DMS53 treated with DMSO at 0.1 percent for 48 hours (cell line): Measurements from ENCODE around the gene CYP2B6.
"Not testable (repeated sequence)": the region's sequence is repeated elsewhere in the genome, so short reads cannot be mapped to it uniquely, and the experiment has no call there.

ENCODE experiments used
- DNase-seq: peaks from one replicate; lab custom pipeline; 2025; ENCODE audit not compliant: unreplicated experiment; lab: John Stamatoyannopoulos, UW

The CYP2B6 gene

GRCh38 chr19:40990972-40991381 lies at the start of gene CYP2B6:
TSS of gene CYP2B6 (plus strand) at chr19:40991282. CDS start at chr19:40991306, 24 bp downstream.
- no peak for DNase-seq

GRCh38 chr19:40941481-40942219 lies 49.4 kb upstream of the CYP2B6 start:
- DNase-seq = no peak

- DNase-seq = no peak
These were observed 45.4 kb upstream of the CYP2B6 start for GRCh38 chr19:40945645-40946044.

- DNase-seq = no peak
These were observed 44.0 kb upstream of the CYP2B6 start for GRCh38 chr19:40947114-40947513.

GRCh38 chr19:40947573-40947972 lies 43.5 kb upstream of the CYP2B6 start:
- no peak for DNase-seq

- DNase-seq = no peak
These were observed 42.3 kb upstream of the CYP2B6 start for GRCh38 chr19:40948580-40949299.

- no peak for DNase-seq
These were observed 36.5 kb upstream of the CYP2B6 start for GRCh38 chr19:40954573-40954972.

GRCh38 chr19:40959338-40959737 lies 31.7 kb upstream of the CYP2B6 start:
- DNase-seq = no peak

GRCh38 chr19:40960062-40960685 lies 30.9 kb upstream of the CYP2B6 start:
- no peak for DNase-seq

GRCh38 chr19:40960780-40961179 lies 30.3 kb upstream of the CYP2B6 start:
- DNase-seq = no peak

- DNase-seq = no peak
These were observed 28.6 kb upstream of the CYP2B6 start for GRCh38 chr19:40962460-40962961.

- not testable (repeated sequence) for DNase-seq
These were observed 26.7 kb upstream of the CYP2B6 start for GRCh38 chr19:40964361-40964760.

GRCh38 chr19:40965351-40965750 lies 25.7 kb upstream of the CYP2B6 start:
- not testable (repeated sequence) for DNase-seq

- DNase-seq = not testable (repeated sequence)
These were observed 24.5 kb upstream of the CYP2B6 start for GRCh38 chr19:40966591-40966990.

- not testable (repeated sequence) for DNase-seq
These were observed 23.0 kb upstream of the CYP2B6 start for GRCh38 chr19:40968065-40968464.

GRCh38 chr19:40969721-40970120 lies 21.4 kb upstream of the CYP2B6 start:
- not testable (repeated sequence) for DNase-seq

GRCh38 chr19:40970396-40971345 lies 20.4 kb upstream of the CYP2B6 start:
- DNase-seq = not testable (repeated sequence)

- peak; percentile 52 for DNase-seq
These were observed 16.4 kb upstream of the CYP2B6 start for GRCh38 chr19:40974633-40975037.

- no peak for DNase-seq
These were observed 14.9 kb upstream of the CYP2B6 start for GRCh38 chr19:40976134-40976533.

GRCh38 chr19:40976724-40977123 lies 14.4 kb upstream of the CYP2B6 start:
- no peak for DNase-seq

GRCh38 chr19:40979759-40980158 lies 11.3 kb upstream of the CYP2B6 start:
- not testable (repeated sequence) for DNase-seq
